Astrocyte of the hippocampus (primary cell): ENCODE data around the gene YEATS2.
"Not testable (repeated sequence)": the region's sequence is repeated elsewhere in the genome, so short reads cannot be mapped to it uniquely, and the experiment has no call there.

Experiments
- DNase-seq: peaks from one replicate; pipeline ENCODE4 v3.0.0; 2011; ENCODE audit warnings: low read depth, low spot score

The YEATS2 gene

DNA sequence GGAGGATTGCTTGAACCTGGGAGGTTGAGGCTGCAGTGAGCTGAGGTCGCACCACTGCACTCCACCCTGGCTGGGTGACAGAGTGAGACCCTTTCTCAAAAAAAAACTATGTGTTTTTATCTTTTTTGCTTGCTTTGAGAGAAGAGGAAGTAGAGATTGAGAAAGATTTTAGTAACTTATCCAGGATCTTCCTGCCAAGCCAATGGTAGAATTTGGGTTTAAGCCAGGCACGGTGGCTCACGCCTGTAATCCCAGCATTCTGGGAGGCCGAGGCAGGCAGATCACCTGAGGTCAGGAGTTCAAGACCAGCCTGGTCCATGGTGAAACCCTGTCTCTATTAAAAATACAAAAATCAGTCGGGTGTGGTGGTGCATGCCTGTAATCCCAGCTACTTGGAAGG is 78.9 kb downstream of the YEATS2 start:
- not testable (repeated sequence) for DNase-seq

DNA sequence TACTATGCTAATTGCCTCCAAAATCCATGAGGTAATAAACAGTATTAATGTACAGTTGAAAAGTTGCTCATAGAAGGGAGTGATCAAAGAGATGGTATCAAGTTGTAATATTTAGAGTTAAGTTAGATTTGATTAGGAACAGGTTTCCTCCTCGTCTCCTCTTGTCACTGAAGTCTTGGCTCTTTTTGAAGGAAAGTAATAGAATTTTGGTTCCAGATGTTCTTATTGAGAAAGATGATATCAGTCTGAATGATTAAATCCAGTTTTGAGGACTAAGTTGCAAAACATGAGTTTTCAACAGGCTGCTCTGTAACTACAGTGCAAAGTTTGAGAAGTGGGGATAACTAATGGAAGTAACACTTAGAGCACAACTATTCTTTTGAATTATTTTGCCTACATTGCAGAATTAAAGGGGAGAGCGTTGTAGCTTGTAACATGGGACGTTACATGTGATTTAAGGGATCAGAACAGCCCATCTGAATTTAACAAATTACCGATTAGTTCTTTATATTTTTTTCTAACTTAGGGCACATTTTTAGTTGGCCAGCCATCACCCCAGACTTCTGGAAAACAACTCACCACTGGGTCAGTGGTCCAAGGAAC is 79.5 kb downstream of the YEATS2 start:
- no peak for DNase-seq

DNA sequence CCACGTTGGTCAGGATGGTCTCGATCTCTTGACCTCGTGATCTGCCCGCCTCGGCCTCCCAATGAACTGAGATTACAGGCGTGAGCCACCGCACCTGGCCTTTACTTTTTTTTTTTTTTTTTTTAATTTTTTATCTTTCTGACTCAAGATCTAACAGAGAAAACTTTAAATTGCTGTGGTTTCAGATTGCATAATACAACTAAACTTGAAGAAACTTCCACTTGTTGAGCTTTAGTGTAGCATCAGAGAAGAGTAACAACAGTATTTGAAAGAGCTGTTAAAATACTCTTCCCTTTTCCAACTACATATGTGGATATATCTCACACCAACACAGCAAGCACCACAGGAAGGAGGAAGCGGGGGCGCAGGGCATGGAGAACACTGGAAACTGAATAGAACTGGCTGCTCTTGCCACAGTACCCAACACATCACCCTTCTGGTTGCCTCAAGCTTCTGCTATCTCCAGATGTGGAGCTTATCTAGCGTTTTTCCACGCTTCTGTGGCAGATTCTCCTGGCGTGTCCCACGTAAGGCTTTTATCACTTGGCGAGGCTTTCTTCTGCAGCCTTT is 82.4 kb downstream of the YEATS2 start:
- no peak for DNase-seq

DNA sequence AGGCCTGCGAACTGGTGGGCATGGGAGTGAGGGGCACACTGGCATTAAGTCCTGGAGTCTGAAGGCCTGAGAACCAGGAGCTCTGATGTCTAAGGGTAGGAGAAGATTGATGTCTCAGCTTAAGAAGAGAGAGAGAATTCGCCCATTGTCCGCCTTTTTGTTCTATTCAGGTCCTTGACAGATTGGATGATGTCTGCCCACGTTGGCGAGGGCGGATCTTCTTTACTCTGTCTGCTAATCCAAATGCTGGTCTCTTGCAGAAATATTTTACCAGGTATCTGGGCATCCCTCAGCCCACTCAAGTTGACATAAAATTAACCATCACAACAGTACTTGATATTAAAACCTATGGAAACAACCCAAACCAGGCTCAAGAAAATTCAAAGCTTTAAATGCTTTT is 83.6 kb downstream of the YEATS2 start:
- no peak for DNase-seq

DNA sequence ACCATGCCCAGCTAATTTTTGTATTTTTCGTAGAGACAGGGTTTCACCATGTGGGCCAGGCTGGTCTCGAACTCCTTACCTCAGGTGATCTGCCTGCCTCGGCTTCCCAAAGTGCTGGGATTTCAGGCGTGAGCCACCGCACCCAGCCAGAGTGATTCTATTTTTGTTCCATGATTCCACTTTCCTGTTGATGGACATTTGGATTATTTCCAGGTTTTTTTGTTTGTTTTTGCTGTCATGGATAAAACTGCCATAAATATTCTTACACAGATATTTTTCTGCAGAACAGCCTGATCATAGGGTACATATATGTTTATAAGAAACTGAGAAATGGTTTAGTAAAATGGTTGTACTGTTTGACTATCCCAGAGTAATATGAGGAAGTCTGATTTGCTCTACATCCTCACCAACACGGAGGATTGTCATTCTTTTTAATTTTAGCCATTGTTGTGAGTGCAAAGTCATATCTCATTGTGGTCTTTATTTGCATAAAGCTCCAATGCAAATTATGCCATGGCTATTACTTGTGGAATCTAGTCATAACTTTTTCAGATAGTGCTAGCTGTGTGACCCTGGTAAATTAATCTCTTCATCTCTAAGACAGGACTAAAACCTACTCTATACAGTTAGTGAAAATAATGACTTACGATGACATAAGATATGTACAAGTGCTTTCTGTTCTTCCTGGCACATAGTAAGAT is 85.1 kb downstream of the YEATS2 start:
- DNase-seq, result no peak

DNA sequence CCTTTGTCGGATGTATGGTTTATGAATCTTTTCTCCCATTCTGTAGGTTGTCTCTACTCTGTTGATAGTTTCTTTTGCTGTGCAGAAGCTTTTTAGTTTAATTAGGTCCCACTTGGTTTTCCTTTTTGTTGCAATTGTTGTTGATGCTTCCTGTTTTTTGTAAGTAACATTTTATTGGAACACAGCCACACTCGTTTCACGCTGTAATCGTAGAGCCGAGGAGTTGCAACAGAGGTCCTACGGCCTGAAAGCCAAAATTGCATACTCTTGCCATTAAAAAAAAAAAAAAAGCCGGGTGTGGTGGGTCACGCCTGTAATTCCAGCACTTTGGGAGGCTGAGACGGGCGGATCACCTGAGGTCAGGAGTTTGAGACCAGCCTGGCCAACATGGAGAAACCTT is 86.9 kb downstream of the YEATS2 start:
- DNase-seq, result not testable (repeated sequence)

DNA sequence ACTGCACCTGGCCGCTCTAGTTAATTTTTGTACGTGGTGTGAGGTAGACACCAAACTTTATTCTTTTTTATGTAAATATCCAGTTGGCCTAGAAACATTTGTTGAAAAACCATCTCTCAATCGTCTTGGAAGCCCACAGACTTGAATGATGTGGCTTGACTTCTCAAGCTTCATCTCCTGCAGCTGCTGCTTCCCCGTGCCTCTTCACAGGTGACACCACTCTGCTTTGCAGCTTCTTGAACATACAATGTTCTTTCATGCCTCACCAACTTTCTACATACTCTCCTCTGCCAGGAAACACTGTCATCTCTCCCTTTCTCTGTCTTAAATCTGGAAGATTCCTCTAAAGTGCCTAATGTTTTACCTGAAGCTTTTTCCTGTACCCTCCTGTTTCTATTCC is 92.2 kb downstream of the YEATS2 start:
- no peak for DNase-seq

DNA sequence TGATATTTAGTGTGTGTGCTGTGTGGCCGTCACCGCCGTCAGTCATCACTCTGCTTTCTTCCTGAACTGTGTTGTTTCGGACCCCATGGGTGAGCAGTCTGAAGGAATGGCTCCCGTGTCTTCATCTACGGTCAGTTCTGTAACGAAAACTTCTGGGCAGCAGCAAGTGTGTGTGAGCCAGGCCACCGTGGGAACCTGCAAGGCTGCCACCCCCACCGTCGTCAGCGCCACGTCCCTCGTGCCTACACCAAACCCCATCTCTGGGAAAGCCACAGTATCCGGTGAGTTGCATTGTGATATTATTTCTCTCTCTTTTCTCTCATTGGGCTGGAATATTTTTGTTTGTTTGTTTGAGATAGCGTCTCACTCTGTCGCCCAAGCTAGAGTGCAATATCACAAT is 93.1 kb downstream of the YEATS2 start:
- no peak for DNase-seq

DNA sequence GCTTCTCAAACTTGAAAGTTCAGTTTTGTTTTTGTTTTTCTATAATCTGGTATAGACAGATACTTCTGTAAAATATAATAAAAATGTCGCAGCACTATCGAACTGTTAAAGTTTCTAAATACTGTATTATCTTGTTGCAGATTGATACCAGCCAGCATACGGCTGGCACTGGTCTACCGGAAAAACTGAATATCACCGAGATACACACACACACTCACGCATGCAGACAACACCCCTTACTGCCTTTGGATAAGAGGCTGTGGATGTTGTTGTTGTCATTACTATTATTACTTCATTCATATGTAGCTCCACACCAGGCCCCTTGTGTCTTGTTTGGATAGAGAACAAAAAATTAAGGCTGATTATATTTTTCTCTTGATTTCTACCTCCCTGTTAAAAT is 95.4 kb downstream of the YEATS2 start:
- no peak for DNase-seq

DNA sequence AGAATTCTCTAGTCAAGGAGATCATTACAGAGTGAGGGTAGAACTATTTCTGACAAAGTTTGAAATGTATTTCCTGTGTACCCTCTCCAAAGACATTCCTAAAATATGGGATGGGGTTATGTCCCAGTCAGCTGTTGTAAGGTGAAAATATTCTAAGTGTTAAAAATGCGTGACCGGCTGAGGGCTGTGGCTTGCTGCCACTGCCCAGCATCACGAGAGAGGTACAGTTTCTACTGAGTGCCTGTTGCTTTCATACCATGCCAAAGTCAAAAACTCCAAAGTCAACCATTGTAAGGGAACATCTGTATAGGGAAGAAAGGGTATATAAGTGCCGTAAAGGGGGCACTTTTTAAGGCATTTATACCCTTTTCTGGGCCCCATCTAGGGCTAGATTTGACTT is 96.9 kb downstream of the YEATS2 start:
- DNase-seq, result no peak

DNA sequence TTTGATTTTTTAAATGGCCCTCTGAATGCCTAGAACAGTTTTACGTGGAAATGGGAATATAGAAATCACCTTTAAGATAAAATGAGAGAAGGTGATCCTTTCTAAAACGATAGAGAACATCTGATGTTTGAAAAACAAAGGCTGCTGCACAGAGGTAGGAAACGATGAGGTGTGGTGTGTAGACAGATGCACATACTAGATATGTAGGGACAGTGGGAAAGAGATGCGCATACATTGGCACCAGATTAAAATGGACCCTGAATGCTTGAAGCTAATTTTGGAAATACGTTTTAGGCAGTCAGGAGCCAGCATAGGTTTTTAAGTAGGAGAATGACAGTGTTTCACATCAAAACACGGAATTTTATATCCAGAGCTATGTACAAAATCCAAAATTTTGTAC is 98.8 kb downstream of the YEATS2 start:
- DNase-seq, result no peak

DNA sequence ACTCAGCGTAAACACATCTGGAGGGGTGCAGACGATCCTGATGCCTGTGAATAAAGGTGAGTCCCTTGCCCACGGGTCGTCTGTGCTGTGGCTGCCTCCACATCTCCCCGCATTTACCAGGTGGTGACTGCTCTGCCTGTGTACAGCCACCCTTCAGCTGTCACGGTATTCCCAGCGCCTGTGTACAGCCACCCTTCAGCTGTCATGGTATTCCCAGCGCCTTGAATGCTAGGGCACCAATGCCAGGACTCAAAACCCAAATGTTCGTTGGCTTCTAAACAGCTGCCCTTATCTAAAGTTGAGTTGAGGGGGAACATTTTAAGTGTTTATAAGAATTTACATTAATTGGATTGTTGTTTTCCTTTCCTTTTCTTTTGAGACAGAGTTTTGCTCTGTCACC is 100.4 kb downstream of the YEATS2 start:
- DNase-seq, result no peak

DNA sequence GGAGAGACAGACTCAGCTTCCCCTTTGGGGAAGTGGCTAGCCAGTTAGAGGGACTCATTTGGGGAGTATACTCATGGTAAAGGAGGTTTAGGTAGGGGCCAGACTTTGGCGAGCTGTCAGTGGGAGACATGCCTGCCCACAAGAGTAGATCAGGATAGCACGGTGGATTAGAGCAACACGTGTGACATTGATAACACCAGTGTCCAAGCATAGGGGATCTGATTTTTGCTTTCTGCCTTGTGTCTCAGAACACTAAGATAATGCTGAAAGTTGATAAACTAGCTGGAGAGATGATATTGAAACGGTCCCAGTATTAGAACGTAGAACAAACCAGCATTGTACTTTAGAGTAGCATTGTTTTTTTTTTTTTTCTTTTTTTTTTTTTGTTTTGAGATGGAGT is 101.9 kb downstream of the YEATS2 start:
- DNase-seq, result no peak

DNA sequence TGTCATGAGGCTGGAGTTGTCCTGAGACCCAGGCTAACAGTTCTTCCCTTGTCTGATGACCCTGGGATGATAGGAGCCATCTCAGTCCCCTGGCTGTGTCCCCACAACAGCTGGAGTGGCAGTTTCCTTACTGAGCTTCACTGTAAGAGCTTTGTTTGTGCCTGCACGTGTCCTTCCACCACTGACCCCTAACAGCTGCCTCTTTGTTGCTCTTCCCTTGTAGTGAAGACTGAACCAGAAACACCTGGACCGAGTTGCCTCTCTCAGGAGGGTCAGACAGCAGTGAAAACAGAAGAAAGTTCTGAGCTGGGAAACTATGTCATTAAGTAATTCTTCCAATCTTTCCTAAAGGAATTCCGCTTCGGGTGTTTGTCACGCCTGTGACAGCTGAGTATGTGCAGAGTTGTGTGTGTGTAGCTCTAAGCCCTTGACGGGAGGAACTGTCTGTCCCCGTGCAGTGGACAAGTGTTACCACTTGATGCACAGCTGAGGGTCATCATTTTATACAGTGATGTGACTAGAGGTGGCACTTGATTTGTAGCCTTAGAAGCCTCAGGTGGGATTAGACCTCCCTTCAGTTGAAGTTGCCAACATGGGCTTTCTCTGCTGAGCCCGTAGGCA is 102.8 kb downstream of the YEATS2 start:
- DNase-seq, result no peak

DNA sequence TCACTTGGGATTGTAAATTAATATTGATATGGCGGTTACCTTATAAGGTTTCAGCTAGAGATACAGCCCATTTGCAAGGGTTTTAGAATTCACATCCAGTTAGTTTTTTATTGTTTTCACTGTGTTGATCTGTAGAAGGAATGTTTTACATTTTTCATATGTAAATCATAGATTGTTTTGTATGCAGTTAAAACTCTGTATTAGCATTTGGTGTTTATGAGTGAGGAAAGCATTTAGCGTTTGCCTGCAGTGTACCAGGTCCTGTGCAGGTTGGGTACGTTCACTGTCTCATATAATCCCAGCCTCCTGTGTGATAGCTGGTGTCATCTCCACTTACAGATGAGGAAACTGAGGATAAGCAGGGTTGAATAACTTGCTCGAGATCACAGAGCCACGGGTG is 104.0 kb downstream of the YEATS2 start:
- DNase-seq, result no peak

DNA sequence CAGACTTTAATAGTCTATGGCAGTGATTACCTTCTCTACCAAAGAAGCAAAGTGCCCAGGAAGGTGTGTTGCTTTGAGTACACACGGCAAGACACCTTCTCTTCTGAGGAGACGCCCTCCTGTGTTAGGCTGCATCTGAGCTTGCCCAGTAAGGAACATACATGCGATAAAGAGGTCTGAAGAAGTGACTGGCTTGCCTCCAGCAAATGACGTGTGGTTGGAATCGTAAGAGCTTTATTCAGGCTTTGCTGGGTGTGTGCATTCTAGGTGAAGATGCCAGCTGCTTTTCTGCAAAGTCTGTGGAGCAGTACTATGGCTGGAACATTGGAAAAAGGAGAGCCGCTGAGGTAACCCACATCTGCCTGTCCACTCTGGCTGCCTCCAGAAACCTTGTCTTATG is 105.4 kb downstream of the YEATS2 start:
- peak; percentile 46 for DNase-seq

DNA sequence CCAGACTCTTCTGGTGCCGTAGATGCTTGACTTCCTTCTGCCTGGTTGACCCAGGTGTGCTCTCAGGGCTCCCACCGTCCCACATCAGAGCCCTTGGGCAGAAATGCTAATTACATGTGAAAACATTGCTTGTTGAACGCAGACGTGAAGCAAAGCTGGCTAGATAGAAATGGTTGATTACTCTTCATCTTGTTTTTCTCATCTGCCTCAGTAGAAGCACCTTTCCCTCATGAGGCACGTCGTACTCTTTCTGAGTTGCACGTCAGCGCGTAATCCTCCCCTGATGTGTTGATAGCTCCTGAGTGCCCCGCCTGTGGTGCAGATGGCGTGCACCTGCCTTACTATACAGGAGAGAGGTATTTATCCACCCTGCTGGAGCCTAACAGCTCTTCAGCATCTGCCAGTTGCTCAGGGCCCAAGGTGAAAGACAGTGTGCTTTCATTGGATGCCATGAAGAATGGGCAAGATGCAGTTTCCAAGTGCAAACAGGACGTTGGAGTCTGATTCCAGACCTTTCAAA is 109.7 kb downstream of the YEATS2 start:
- no peak for DNase-seq

DNA sequence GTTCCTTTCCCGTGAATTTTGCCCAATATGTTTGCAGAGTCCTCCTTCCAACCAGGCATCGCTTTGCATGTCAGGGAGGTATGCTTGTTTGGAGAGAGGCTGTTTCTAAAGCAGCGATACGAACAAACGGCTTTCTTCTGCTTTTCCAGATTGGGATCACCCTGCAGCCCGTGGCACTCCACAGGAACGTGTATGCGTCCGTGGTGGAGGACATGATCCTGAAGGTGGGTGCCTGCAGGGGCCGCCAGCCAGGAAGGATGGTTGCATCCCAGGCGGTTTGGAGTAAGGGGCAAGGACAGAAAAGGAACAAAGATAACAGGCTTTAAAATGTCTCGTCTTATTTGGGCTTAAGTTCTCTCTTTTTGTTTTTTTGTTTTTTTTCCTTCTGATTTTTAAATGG is 110.3 kb downstream of the YEATS2 start:
- DNase-seq, result no peak

DNA sequence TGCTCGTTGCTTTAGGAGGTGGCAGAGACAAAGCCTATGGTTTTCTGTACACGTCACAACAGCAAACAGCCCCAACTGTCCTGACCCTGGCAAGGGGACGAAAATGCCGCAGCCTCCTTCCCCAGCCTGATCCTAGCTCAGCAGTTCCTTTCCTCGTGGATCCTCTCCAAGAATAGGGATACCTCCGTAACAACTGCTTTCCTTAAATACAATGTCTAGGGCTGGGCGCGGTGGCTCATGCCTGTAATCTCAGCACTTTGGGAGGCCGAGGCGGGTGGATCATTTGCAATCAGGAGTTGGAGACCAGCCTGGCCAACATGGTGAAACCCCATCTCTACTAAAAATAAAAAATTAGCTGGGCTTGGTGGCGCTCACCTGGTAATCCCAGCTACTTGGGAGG is 110.8 kb downstream of the YEATS2 start:
- no peak for DNase-seq

DNA sequence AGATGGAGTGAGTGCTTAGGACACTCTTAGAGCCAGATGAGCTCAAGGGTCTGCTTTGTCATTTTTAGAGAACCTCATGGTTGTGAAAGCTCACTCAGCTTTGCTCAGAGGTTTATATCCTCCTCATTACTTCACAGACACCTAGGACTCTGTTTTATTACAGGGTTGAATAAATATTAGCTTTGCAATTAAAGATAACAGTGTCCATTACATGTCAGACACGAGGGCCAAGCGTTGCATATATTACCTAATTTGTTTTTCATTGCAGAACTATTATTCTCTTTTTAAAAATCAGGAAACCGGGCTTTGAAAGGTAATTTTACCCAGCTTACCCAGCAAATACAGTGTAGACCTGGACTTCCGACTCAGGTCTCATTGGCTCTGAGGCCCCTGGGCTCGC is 111.7 kb downstream of the YEATS2 start:
- no peak for DNase-seq

DNA sequence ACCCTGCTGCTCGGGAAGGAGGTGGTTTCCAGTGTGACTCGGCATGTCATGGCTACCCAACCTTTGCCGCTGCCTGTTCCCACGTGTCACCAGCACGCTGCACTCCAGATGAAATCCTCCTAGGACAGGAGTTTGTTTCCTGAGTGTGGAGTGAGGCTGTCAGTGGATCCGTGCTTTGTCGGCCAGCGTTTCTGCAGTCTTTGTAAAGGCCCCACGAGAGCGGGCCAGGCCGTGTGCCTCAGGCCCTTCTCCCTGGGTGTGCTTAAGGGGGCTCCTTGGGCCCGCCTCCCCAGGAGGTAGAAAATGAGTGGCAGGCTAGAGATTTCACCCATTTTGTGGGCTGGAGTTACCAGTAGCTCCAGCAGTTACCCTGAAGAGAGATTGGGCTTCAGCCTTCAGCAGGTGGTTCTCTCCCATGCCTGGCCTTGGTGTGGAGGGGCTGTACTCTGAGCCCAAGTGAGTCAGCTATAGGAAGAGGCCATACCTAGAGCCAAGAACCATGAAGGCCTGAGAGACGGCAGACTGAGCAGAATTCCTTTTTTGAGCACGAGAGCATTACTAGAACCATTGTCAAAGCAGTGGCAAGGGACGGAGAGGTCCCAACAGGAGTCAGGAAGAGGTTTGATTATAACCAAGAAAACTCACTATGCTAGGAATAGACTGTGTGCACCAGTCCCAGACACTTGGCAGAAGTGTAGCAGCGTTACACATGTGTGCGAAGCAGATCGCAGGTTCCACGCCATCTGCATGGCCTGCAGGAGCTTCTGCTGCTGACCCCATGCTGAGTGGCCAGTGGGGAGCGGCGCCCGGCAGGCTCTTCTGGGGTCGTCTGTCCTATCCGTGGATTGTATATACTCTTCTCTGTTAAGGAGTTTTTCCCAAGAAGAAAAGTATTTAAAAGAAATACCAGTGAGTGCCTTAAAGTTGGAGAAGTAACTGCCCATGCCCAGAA is 113.3 kb downstream of the YEATS2 start:
- DNase-seq, result no peak

DNA sequence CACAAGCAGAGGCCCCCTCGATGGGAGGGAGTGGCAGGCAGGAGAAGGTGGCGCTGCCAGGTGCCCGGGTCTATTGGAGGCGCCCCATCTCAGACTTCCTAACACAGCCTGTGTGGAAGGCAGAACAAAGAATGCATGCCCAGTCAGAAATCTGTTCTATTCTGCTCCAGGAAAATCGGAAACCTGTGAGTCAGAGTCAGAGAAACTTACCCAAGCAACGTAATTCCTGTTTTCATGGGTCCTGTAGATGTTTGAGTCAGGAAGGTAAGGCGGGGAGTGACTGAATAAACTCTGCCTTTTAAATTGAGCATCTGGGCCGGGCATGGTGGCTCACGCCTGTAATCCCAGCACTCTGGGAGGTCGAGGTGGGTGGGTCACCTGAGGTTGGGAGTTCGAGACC is 114.0 kb downstream of the YEATS2 start:
- no peak for DNase-seq
